Activated CD8-positive, alpha-beta memory T cell treated with anti-CD3 and anti-CD28 coated beads for 36 hours (primary cell): ENCODE measurements around the gene TM2D1. TPM values are rescaled to one million over a fixed set of nuclear protein-coding genes. Genes with fewer than 3 reads are reported as not detected.

Experiments used
- total RNA-seq, 2 experiments: library from RNA; stranded (reverse); gene quantifications; one replicate each; pipeline ENCODE4 v1.2.3, GENCODE V29; 2021

The TM2D1 gene
- total RNA-seq, 2 experiments from 2014 or later = 28.4 to 30.2 TPM

Other genes with a start within 250 kb of the TM2D1 start
- gene PATJ, start 17.3 kb upstream of the TM2D1 start, total RNA-seq = 1 to 10 TPM; 8.4 to 9.0 TPM